NCI-H1930 (cell line): Measurements from ENCODE around the gene CXCL14.

ENCODE experiments used
- DNase-seq, 2 experiments: peaks; one replicate each; lab custom pipeline; 2025; lab: John Stamatoyannopoulos, UW

CXCL14 gene

DNA sequence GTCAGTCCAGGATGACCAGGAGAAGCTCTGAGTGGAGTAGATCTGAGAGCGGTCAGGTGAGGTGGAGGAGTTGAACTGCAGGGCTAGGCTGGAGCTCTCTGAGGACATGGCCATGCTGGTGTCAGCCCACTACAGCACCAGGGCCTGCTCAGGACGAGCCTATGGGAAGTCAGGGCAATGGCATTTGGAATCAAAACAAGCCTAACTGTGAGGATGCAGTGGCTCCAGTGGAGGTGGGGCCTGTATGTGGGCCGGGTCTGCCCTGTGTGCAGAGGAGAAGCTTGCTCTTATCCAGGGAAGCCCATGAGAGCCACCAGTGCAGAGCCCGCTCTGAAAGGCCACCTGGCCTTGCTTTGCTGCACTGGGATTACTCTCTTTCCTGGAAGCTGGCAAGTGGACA is 11.1 kb downstream of the CXCL14 start:
- no peak for DNase-seq

DNA sequence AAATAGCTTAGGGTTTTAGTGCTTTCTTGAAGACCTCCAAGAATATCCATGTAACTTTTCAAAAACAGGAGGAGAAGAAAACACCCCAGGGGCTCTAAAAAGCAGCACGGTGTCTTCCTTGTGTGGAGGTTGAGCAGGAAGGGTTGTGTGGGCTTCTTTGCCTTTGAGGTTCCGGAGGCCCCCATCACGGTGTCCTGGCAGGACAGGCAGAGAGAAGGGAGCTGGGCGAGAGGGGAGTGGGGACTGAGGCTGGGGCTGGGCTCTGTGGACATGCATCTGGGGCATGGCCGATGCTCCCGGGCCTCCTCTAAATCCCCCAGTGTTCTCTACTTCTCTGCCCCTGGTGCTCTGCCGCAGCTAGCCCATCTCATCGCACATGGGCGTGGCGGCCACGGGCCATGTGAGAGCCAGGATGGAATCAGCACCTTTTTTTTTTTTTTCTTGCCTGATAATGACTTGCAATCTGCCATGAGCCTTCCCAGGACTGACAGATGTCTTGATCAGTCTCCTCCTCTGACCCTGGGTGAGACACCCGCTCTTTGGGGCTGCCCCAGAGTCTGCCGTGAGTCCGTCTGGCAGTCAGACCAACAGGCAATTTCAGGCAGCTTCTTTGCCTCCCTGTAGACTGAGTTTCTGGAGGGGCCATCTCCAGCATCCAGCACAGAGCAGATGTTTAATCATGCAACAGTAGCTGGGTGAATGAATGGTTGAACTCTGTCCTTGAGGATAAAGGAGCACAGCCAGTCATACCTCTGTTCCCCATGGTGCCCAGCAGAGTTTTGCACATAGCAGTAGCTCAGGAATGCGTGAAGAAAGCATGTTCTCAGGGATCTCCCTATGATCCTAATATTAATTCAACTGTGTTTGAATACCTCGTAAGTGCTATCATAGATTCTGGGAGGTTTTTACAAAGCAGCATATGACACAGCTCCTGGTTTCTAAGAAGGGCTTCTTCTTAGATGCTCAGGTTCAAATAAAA is 12.1 kb downstream of the CXCL14 start:
- DNase-seq: no peak

DNA sequence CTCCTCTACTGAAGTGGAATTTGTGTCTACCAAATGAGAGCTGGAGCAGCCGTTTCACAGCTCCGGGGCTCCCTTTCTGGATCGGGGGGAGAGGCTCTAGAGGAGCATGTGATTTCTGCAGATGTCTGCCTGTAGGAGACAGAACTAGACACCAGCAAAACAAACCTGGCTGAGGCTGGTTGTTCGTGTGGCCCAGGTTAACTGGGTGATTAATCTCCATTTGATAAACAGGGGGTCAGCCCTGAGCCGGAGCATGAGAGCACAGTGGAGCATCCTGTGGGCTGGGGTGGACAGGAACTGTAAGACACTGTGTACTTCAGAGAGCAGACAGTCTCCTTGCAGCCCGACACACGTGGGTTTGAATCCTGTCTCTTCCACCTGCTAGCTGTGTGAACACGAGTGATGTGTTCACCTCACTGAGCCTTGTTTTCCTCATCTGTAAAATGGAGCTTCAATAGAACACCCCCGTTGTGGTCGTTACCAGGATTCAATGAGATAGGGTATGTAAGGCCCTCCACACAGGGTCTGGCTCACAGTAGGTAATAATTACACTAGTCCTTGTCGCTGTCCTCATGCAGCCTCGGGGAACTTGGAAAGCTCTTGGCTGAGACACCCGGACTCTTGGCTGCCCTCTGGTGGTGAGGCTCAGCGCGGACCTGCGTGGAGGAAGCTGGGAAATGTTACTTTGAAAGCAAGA is 12.9 kb downstream of the CXCL14 start:
- no peak for DNase-seq

DNA sequence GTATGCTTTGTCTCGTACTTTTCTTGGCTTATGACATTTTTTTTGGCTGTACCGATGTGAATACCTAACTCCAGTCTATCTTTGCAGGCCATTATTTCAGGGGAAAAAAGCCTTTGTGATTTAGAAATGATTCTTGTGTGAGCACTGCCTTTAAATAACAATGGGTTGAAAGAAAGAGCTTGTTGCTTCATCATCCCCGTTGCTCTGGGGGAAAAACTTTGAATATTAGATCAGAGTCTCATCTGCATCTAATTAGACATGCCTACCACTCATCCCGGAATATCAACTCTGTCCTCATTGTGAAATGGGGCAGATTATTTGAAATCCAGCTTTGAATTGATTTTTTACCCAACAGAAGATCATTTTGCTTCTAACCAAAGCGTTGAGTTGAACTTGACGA is 13.5 kb downstream of the CXCL14 start:
- no peak for DNase-seq

DNA sequence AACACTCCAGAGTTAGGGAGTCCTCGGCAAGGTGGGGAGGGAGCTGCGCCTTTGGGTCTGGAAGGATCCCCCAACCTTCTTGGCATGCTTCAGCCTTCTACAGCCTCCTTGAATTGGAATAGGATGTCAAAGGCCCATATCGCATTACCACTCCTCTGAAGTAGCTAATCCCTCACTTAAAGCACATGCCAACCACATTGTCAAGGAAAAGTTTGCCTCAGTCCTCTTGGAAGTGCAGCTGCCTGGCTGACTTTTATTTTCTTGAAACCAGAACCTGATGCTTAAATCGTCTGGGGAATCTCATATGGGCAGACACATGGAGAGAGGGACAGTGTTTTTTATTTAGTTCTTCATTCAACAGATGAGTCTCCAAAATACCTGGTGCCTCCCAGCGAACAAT is 14.5 kb downstream of the CXCL14 start:
- no peak for DNase-seq

DNA sequence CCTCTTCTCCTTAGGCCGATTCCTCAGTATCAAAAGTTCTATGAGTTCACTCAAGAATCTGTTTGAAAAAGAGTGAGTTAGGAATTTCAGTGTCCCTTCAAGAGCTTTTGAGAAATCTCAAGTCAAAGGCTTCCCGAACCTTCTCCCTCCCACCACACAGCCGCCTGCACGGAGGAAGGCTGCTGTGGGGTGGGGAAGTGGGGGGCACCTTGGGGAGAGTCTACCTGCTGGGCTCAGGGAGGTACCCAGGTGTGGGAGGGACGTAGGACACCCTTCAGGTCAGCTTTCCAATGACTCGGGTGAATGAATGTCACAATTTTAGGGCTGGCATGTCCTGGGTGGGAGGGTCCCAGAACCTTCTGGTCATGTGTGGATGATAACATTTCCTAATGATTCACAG is 17.5 kb downstream of the CXCL14 start:
- DNase-seq: no peak

DNA sequence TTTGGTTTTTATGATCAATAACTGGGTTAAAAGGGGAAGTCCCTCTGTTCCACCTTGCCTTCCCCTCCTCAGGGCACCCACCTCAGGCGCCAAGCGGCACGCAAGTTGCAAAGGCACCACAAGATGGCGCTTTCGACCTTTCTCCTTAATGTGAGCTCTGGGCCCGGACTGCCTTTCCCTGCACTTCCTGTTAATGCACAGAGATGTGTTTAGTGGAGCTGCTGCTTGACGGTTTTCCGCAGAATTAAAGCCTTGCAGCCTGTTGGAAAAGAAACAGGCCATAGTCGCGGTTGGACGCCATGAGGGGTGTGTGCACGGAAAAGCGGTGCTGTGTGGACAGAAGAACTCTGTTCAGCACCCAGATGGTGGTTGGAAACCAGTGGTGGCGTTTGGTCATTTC is 17.9 kb downstream of the CXCL14 start:
- peak; percentile 41 to 56 for DNase-seq

DNA sequence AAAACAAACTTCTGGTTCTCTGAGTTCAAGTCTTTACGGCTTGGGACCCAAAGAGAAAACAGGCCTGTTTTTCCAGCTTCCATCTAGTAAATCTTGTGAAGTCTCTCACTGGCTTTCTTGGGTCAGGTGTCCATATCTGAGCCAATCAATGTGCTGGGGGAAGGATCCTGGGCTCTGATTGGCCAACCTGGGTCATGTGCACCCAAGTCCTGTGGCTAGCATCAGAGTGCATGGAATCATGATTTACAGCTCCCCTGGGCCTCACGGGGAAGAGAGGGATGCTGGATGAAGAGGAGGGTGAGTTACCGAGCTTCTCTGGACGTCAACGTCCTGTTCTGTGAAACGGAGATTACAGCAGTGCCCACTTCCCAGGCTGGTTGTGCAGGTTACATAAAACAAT is 19.4 kb downstream of the CXCL14 start:
- no peak for DNase-seq

DNA sequence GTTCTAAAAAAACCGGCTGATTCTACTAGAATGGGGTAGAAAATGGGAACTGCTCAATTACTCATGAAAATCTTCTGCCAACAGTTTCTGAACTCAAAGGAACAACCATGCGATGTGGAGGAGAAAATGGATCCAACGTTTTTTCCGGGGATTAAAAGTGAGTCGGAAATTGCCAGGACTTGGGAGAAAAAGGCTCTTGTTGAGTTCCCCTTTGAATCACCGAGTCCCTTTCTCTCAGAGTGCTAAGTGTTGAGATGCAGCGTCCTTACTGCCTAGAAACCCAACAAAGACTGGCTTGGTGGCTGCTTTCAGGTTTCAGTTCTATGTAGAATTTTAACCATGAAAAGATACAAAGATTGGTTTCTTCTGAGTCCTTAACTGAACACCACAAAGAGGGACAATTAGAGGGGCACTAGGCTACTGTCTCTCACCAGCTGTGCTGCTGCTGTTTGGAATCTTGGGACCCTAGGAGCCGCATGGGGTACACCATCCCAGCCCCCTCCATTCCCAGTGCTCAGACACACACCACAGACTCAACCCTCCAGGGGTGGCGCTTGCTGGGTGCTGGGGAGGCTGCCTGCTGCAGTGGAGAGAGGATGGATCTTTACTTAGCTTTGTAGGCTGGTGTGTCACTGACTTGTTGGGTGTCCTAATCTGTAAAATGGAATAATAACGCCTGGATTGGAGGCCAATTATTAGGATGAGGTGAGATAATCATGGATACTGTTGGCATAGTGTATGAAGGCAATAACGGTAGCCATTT is 21.5 kb downstream of the CXCL14 start:
- no peak for DNase-seq

DNA sequence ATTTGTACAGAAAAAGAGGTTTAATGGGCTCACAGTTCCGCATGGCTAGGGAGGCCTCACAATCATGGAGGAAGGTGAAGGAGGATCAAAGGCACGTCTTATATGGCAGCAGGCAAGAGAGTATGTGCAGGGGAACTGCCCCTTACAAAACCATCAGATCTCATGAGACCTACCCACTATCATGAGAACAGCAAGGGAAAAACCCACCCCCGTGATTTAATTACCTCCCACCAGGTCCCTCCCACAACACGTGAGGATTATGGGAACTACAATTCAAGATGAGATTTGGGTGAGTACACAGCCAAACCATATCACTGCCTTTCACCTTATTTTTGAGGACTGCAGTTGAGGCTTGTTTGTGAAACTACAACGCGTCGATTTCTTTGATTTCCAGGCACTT is 22.2 kb downstream of the CXCL14 start:
- DNase-seq: no peak

DNA sequence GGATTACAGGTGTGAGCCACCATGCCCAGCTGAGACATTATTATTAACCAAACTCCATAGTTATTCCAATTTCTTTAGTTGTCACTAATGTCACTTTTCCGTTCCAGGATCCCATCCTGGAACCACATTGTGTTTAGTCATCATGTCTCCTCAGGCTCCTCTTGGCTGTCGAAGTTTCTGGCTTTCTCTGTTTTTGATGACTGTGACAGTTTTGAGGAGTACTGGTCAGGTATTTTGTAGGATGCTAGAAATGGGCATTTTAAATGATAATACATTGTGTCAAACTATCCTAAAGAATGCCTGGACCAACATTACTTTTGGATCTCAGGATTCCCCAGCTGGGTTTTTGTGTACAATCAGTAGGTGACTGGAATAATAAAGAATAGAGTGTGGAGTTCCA is 23.3 kb downstream of the CXCL14 start:
- DNase-seq: no peak

DNA sequence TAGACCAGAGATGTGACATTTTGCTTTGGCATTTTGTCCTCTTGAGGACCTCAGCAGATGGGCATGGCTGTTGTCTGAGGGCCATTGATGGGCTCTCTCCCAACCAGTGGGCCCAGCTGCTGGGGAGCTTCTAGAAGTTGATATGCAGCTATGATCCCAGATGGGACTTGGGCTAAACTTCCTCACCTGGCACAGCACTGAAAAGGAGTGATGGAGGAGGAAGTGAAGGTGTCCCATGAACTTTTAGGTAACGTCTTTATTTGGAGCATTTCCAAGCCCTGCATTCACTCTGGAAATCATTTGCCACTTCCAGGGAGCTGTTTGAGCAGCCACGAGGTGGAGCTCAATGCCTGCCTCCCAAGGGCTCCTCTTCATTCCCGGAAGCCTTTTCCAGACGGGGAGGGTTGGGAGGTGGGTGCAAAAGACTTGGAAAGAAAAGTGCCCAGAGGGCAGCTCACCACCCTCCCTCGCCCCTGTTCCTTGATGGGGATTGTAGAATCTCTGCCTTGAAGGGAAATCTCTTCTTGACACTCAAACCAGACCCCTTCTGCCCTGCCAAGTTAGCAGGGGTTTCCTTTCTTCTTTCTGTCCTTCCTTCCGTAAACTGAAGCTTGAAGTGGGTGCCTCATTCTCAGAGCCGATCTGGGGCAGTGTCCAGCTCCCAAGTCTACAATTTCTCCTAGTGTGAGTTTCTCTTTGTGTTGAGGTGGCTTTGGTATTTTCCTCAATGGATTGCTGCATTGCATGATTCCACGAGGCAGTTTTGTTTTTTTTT is 24.9 kb downstream of the CXCL14 start:
- DNase-seq: no peak

DNA sequence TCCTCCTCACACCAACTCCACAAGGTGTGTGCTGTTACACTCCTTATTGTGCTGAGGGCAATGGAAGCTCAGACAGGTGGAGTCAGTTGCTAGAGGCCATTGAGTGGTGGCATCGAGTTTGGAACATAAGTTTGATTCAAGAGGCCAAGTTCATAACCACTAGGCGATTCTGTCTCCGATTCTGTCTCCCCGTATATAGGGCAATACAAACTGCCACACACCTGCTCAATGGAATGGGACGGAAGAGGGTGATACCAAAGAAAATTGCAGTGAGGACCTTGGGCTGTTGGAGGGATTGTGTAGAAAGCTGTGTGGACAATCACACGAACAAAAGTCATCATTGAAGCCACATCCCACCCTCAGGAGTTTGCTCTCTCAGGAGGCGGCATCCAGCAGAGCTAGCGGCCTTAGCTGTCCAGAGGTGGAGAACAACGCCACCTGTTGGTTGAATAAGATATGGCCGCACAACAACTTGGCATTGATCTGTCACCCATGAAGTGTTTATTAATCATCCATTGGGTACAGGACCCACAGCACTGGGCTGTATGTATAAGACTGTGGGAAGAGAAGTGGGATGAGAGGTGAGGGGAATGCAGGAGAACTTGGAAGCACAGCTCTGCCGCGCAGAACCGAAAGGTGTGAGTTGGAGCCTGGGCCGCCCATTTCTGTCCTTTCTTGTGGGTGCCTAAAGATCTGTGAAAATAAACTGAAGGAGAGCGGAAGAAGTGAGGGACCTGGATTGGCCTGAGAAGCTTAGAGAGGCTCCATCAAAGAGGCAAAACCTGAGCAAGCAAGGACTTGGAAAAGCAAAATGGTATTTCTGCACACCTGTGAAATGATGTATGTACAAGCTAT is 27.0 kb downstream of the CXCL14 start:
- peak in 1 of 2 experiments; percentile 47 for DNase-seq

DNA sequence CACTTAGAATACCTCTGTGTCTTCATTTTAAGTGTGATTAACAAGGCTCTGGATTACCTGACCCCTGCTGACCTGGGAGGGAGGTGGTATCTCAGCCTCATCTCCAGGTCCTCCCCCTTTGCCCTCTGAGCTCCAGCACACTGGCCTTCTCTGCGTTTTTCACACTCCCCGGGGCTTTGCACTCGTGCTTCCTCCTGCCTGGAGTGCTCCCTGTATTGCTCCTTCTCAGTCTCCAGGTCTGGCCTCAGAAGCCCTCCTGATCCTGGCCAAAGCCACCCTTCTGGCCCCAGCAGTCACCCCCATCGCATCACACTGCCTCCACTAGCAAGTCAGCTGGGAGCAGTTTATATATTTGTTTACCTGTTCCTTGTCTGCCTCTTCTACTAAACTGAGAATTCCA is 29.4 kb downstream of the CXCL14 start:
- DNase-seq: no peak

DNA sequence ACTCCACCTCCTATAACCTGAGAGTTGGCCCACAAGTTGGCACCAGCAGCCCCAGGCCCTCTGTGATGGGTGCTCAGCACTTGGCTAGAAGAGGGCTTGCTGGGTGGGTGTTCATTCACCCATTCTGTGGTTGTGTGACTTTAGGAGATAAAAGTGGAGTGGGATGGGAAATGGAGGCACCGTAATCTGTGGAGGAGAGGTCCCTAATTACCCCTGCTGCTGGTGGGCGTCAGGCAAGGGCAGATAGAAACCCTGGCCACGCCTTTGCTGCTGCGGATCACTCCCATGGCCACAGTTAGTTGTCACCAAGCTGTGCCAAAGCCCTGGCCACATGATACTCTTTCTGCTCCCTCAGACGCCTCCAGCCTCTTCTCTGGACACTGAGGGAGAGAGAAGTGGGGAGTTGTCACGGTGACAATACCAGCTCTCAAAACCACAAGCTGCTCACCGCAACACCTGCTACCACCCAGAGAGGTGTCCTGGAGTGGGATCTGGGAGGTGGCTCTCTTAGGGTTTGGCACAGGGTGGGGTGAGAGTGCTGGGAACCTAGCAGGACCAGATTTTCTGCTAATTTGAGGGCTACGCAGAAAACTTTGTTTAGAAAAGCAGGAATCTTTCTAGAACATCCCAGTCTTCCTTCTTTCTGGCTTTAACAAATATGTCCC is 31.1 kb downstream of the CXCL14 start:
- no peak for DNase-seq

DNA sequence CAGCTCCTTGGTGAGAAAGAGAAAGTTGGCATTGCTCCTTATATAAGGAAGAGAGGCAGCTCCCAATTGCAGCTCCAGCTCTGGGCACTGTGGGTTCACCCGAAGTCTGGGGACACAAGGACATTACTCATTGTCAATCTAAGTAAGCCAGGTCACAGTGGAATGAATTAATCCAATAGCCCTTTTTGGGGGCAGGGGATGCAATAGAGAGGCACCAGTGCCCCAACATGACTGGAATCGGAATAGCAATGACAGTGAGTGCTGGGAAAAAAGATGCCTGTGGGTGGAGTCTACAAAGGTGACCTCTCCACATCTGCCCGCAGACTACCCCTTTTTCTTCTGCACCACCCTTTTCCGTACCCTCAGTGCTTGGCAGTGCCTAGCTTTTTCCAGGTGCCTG is 31.9 kb downstream of the CXCL14 start:
- no peak for DNase-seq

DNA sequence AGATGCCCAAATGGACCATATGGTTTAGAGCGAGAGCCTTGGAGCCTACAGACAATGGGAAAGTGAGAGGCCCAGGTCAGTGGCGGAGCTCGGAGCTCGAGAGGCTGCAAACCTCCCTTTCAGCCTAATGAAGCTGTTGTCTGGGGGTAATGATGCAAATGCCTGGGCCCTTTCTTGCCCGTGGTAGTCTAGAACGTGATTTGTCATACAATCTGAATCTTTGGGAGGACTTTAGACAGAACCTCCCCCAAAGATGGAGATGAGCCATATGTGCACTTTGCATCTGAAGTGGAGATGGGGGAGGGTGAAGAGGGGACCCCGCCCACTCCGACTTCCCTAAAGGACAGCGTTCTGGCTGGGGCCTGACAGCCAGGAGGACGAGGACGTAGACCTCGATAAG is 32.7 kb downstream of the CXCL14 start:
- no peak for DNase-seq

DNA sequence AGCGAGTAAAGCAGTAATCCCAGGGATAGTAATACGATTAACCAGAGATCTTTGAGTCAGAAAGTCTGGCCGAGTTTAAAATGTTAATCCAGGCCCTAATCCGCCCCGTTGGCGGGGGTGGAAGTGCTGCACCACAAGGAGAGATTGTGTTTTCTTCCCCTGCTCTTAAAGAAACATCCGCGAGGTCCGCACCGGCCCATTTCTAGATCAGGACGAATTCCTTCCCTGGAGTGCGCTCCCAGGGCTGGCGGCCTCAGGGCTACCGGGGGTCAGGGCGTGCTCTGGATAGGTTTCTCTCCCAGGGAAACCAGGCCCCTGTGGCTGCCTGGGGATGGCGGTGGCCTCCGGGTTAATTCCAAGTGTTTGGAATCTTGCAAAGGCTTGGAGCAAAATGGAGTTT is 33.7 kb downstream of the CXCL14 start:
- DNase-seq: no peak

DNA sequence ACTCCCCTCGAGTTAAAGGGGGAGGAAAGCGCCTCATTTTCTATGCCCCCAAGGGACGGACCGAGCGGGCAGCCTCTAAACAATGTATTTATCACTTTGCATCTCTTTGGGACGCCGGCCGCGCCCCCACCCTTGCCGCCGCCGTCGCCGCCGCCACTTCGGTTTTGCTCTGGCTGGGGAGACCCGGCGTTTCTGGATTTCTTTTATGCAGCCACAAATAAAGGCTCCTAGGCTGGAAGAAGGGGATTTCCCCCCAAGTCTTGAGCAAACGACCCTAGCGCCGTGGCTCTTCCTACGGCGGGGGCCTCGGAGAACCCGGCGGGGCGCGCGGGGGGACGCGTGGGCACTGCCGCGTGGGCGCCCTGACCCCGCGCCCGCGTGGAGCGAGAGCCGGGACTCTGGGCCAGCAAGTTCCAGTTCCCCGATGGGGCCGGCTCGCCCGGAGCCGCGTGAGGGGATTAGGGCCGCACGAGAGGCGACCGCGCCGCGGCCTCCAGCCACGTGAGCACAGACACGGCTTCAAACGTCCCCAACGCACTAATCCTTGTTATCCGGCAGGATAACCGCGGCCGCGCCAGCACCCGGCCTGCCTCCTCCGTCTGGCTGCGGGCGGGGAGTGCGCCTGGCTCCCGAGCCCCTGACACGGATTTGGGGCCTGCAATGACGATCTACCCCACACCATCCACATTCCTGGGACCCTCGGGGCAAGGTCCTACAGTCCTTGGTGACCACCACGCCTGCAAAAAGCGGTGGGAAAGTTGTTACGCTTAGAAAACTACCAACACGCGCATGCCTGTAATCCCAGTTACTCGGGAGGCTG is 35.1 kb downstream of the CXCL14 start:
- no peak for DNase-seq
